HCEC 1CT (cell line): ENCODE measurements around the gene CASP5.
"Not testable (repeated sequence)": the region's sequence is repeated elsewhere in the genome, so short reads cannot be mapped to it uniquely, and the experiment has no call there.

ENCODE experiments used
- DNase-seq: peaks from one replicate; pipeline ENCODE4 v3.0.0-alpha.2; 2017

Gene CASP5

GRCh38 chr11:105033343-105033742 lies 10.4 kb upstream of the CASP5 start:
- DNase-seq, result no peak

- DNase-seq, result no peak
These were observed 9.5 kb upstream of the CASP5 start for GRCh38 chr11:105032495-105032894.

- no peak for DNase-seq
These were observed 4.7 kb upstream of the CASP5 start for GRCh38 chr11:105027678-105028077.

DNA sequence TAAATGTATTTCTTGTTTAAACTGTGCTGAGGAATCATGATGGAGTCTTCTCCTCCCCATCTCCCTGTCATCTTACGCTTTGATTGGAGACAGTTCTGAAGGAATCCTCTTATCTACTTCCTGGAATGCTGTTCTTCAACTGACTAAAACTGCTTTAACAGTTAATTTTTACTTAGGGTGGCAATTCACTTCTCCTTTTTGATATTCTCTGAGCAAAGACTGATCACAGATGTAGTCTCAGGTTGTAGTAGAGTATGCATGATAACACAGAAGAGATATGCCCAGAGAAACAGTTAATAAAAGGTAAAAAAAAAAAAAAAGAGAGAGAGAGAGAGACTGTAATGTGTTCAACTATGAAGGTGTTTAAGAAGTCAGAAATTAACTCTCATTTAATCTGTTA lies 1.4 kb upstream of the CASP5 start:
- DNase-seq, result no peak

DNA sequence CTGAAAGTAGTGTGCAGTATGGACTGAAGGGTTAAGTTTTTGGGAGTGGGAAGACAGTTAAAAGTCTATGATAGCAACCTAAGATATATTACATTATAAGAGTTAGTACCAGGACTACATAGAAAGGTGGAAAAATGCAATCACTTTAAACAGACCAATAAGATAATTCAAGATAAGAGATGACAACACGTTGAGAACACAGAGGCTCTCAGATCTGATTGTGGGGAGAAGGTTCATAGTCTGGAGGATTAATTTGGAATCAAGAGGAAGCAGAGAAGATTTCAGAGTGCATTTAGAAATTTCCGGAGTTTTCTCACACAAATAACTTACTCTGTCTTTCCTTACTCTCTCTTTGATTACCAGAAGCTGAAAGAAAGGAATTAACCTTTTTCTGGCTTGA lies 441 bp downstream of the CASP5 start:
- DNase-seq, result no peak

GRCh38 chr11:105007463-105007862 lies 15.5 kb downstream of the CASP5 start:
- DNase-seq, result no peak

DNA sequence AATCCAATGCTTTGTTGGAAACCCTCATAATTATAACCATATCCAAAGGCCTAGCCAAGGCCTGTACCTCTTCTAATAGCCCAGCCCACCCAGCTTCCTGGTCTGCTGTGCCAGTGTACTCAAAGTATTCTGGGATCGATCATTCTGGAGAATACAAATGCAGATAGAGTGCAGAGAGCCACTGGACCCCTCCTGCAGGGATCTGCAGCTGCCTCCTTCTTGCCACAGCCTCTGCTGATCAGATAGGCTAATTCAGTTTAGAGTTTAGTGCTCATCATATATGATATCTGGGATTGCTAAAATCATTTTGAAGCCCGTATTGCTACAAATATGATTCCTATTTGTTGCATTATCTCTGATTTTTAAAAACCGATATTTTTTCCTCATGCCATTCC lies 17.5 kb downstream of the CASP5 start:
- DNase-seq, result no peak

DNA sequence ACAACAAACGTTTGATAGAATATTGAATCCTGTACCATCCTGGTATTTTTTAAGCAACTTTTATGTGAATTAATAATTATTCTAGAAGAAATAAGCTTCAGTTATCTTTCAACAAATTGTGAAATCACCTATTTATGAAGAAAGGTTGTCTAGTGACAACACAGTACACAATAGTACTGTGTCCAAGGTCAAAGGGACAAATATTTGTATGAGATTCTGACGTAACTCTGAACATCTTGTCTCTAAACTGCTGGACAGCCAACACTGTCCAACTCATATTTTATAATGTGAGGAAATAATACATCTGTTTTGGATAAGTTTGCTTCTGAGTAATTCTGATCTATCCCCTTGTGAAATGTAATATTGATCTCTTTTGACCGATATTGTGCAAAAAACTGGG lies 18.9 kb downstream of the CASP5 start:
- peak; percentile 8 for DNase-seq

DNA sequence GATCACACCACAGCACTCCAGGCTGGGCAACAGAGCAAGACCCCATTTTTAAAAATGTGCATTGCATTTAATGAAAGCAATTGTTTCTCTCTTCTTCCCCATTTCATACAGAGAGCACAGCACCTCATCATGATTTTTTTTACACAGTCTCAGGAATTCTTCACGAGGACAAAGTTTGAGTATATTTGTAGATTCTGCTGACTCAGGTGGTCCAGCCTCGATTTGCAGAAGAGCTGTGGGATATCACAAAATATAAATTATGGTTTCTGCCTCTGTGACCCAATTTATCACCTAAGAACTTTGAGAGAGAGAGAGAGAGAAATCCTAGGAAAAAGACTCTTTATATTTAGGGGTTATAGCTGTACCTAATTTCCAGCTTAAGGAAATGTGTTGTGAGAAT lies 19.8 kb downstream of the CASP5 start:
- DNase-seq, result no peak

GRCh38 chr11:105000797-105001196 lies 22.2 kb downstream of the CASP5 start:
- DNase-seq, result no peak

DNA sequence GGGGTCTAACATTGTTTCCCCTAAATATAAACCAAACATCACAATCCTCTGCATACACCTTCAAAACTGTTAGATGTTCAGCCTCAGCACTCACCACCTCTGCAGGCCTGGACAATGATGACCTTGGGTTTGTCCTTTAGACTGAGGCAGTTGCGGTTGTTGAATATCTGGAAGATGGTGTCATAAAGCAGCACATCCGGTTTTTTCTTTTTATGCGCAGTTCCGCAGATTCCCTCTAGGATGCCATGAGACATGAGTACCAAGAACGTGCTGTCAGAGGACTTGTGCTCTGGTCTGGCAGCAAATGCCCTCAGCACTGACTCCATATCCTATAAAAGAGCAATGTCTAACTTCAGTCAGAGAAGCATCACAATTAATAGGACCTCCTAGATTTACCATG lies 22.8 kb downstream of the CASP5 start:
- DNase-seq, result no peak

DNA sequence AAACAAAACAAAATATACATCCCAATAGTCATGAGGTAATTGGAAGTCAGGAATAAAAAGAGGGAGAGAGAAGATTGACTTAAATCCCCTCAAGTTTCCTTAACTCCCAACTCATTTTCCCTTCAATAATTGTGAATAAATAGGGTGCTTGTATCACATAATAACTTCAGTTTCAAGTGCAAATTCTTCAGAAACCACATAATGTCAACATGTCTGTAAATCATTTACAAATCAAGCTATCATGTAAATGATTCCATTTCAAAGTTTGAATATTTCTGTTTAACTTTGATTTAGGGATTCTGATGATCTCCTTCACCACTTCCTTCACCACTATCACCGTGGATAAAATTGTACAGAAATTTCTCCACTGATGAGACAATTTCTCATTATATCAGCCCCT lies 23.2 kb downstream of the CASP5 start:
- no peak for DNase-seq

DNA sequence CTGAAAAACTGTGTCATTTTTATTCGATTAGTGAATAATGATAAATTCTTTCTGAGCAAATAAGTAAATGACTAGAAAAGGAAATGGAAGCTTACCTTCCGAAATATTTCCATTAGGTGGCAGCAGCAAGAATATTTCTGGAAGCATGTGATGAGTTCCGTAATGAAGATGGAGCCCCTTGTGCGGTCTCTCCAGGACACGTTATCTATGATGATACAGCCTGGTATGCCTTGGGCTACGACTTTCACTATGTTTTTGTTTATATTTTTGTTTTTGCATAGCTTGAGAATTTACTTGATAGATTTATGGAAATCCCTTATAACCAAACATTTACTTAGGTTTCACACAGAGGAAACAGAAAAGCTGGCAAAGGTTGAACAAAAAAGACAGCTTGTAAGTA lies 25.7 kb downstream of the CASP5 start:
- no peak for DNase-seq

DNA sequence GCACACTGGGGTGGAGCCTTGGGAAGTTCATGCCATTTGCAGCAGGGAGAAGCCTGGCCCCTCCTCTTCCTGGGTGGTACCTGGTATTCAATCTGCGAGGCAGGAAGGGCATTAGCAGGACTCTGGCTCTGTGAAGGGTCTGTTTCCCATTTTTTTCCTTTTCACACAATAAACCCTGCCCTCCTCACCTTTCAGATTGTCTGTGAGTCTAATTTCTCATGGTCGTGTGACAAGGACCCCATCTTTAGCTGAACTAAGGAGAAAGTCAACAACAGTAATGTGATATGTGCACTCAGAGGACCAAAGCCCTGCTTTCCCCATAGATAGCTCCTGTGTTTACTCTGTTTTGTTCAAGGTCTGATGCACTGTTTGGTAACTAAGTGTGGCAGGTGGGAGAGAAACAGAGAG lies 28.0 kb downstream of the CASP5 start:
- DNase-seq, result no peak

- DNase-seq, result no peak
These were observed 30.2 kb downstream of the CASP5 start for GRCh38 chr11:104992781-104993180.

GRCh38 chr11:104991994-104992393 lies 31.0 kb downstream of the CASP5 start:
- DNase-seq, result no peak

DNA sequence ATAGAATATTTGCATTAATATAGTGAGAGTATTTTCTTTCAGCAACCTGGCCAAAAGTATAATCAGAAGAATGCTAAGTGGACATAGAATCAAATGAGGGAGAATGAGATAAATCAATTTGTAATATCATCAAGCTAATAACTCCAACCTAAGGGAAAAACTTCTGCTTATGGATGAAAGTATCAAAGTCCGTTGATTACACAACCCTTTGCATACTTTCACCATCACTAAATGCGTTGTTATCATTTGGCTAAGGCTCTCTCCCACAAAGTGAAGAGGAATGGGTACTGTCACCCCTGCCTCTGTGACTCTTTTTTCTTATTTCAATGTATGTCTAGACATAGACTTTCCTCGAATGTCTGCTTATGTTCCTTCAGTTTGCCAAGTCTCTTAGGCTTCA lies 38.2 kb downstream of the CASP5 start:
- DNase-seq, result no peak

DNA sequence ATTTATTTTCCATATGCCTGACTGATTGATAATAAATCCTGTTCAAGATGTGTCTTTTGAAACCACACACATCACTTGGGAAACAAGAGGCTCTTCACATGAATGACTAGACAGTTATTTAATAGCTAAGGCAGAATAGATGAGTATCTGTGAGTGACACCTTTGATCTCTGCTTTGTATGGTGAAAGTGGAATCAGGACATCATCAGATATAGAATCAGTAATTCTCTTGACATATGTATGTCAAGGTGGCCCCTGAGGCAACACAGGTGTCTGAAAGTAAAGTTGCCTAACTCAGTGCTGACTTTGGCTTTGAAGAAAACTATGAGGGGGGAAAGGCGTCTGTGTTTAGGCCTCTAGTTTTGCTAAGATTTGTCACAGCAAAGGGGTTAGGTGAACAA lies 43.1 kb downstream of the CASP5 start:
- DNase-seq, result no peak

DNA sequence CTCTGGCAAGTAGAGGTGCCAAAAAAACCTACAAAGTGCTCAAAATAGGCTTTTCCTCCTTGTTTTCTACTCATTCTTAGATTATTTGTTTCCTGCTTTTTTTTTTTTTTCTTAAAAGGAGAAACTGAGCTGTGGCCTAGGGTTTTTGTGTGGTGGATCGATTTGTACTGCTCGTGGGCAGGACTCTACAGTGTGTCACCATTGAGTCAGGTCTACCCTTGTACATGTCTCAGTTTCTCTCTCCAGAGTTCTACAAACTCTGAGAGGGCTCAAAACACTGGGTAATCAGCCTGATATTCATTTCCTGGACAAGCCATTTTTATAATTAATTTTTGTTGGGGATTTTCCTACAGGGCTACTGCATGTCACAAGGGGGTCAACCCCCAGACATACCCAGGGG lies 49.4 kb downstream of the CASP5 start:
- DNase-seq, result no peak

DNA sequence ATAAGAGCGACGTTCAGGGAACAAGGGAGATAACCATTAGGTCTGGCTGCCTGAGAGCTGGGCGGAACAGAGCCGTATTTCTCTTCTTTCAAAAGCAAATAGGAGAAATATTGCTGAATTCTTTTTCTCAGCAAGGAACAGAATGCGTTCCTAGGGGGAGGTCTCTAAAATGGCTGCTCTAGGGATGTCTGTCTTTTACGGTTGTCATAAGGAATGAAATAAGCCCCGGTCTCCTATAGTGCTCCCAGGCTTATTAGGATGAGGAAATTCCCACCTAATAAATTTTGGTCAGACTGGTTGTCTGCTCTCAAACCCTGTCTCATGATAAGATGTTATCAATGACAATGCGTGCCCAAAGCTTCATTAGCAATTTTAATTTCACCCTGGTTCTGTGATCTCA lies 50.0 kb downstream of the CASP5 start:
- DNase-seq, result not testable (repeated sequence)

GRCh38 chr11:104970756-104971155 lies 52.2 kb downstream of the CASP5 start:
- no peak for DNase-seq

- peak; percentile 21 for DNase-seq
These were observed 53.9 kb downstream of the CASP5 start for GRCh38 chr11:104968856-104969776.

GRCh38 chr11:104968355-104968855 lies 54.6 kb downstream of the CASP5 start, which contains the start of gene CASP4:
Gene CASP4 (minus strand): TSS chr11:104968574. CDS start chr11:104968525, 49 bp downstream.
- peak; percentile 92 for DNase-seq

DNA sequence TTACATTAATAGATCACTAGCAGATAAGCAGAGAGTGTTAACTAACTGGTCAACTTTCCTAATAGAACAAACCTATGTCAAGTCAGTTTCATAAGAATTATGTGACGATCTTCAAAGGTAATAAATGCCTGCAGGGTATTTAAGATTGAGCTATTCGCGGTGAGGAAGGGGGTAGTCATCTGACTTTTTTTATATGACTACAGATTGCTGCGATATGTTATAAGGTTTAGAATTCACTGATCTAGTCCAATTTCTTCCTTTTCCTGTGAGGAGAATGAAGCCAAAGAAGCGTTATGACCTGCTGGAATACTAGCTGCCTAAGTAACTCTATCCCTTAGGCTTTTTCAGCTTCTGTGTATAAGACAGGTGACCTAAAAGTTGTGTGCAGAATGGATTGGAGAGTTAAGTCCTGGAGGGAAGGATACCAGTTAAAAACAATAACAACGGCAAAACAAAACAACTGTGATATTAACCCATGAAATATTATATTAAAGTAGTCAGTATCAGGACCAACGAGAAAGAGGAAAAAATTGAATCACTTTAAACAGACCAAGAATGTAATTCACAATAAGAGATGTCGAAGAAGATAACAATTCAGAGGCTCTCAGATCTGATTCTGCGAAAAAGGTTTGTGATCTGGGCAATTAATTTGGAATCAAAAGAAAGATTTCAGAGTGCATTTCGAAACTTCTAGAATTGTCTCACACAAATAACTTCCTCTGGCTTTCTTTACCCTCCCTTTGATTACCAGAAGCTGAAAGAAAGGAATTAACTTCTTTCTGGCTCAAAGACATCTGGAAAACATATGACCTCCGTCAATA lies 55.2 kb downstream of the CASP5 start:
- peak; percentile 45 for DNase-seq
